ENCODE measurements around the gene C3orf33.

The C3orf33 gene

GRCh38 chr3:155739154-155739553, 66.9 kb downstream of the C3orf33 start:
- no peak for DNase-seq

DNA sequence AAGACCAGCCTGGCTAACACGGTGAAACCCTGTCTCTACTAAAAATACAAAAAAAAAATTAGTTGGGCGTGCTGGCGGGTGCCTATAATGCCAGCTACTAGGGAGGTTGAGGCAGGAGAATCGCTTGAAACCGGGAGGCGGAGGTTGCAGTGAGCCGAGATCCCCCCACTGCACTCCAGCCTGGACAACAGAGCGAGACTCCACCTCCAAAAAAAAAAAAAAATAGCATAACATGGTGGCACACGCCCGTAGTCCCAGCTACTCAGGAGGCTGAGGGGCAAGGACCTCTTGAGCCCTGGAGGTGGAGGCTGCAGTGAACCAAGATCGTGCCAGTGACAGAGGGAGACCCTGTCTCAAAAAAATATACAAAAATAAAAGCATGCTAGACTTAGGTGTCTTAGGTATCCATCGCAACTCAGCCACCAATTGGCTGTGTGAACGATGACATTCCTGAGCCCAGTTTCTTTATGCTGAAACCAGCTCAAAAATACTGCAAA, 67.5 kb downstream of the C3orf33 start:
- DNase-seq, result no peak

GRCh38 chr3:155737844-155738460, 68.1 kb downstream of the C3orf33 start:
- DNase-seq, result no peak

- DNase-seq, result no peak
Measured at GRCh38 chr3:155736381-155736780, 69.7 kb downstream of the C3orf33 start.

- DNase-seq, result no peak
Measured at GRCh38 chr3:155730843-155731242, 75.2 kb downstream of the C3orf33 start.

DNA sequence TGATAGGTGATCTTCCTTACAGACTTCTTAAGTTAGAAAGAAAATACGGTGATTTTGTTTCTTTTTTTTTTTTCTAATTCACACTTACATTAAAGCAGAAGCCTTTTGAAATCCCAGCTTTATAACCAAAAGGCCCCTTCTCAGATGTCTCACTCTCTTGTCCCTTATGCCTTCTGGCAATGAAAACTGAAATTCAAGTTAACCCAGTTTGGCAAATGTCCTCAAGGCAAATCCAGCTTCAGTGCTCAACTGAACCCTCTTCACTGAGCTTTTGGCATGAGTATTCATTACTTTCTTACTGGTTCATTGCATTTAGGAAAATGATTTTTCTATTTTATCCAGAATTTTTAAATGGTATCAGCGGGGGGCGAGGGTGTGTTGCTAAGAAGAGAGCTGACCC, 78.2 kb downstream of the C3orf33 start:
- DNase-seq, result no peak

- DNase-seq, result no peak
Measured at GRCh38 chr3:155714295-155714718, 91.8 kb downstream of the C3orf33 start.
